K562 treated with DMSO at 1 percent for 24 hours (cell line): ENCODE measurements around the gene DPP3. TPM values are rescaled to one million over a fixed set of nuclear protein-coding genes. Genes with fewer than 3 reads are reported as not detected.

Source experiments
- total RNA-seq: library from RNA; unstranded; fragments of 300-600 nt; gene quantifications from 2 replicates; pipeline ENCODE4 v1.2.3, GENCODE V29; 2022; ENCODE audit warnings: low read depth; ENCODE audit not compliant: insufficient read depth

Gene DPP3, protein sequence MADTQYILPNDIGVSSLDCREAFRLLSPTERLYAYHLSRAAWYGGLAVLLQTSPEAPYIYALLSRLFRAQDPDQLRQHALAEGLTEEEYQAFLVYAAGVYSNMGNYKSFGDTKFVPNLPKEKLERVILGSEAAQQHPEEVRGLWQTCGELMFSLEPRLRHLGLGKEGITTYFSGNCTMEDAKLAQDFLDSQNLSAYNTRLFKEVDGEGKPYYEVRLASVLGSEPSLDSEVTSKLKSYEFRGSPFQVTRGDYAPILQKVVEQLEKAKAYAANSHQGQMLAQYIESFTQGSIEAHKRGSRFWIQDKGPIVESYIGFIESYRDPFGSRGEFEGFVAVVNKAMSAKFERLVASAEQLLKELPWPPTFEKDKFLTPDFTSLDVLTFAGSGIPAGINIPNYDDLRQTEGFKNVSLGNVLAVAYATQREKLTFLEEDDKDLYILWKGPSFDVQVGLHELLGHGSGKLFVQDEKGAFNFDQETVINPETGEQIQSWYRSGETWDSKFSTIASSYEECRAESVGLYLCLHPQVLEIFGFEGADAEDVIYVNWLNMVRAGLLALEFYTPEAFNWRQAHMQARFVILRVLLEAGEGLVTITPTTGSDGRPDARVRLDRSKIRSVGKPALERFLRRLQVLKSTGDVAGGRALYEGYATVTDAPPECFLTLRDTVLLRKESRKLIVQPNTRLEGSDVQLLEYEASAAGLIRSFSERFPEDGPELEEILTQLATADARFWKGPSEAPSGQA
- total RNA-seq: 58.7 and 69.0 TPM in 2 replicates

DNA sequence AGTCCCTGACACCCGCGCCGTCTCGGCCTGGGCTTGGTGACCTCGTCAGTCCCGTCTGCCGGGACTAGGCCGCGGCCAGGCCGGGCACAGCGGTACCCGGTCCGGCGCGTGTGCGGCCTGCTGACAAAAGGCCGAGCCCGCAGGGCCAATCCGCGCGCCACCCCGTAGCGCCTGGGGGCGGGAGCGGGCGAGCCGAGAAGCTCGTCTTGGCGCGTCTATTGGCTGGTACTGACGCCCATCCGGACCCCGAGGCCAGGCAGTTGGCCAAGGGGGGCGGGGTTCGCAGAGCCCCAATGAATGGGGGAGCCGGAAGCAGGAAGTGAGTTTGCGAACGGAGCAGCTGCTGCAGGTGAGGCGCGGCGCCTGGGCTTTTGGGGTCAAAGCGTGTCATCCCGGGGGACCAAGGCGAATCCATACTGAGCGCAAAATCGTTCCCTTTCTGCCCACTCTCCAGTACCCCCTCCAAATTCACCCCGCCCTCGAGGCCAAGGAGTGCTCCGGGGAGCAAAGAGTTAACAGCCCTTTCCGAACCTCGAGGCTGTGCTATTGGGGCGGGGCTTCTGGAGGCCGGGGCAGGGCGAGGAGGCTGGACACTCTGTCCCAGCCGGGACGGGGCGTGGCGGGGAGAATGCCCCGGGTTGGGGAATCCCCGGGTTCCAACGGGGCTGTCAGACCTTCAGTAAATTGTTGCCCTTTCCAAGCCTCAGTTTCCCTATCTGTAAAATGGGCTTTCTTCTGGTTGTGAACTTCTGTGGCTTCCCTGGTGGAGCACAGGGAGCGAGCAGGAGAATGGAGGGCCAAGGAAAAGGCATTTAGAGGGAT lies at the start of gene DPP3:
Gene DPP3 (plus strand): TSS at position 318 of the 822 bp plus-strand sequence. CDS start 1,767 bp downstream, outside the sequence.

DNA sequence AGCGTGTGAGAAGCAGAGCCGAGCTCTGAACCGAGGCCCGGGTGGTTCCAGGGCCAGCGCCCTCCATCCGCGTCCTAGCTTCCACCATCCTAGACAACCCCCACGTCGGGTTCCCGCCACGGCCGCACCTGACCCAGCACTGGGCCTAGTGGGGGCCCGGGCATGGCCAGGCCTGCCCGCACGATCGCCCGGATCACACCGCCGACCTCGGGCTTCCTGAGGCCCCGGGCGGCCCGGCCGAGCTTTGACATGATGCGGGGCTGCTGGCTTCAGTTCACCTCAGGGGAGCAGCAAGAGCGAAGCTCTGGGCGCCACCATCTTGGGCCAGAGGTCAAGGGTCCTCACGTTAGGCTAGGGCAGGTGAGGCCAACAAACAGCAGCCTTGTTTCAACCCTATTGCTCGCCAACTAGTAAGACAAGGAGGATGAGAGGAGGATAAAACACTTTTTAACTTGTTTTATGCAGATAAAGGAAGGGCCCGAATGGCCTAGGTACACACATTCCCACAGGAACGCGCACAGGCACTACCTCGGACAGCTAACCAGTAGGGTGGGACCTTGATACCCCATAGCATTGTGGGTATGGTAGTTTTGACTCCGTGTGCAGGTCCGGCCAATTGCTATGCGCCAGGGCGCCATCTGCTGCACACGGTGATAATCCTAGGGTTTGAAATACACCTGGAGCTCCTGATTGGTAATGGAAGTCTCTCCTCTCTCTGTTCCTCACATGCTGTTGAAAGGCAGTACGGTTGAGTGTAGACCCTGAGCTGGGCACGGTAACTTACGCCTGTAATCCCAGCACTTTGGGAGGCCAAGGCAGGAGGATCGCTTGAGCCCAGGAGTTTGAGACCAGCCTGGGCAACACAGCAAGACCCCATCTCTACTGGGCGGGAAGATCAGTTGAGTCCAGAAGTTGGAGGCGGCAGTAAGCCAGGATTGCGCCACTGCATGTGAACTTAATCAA lies 41.4 kb upstream of the DPP3 start, which contains the start of gene MRPL11:
Gene MRPL11 (minus strand): TSS at position 345 of the 963 bp plus-strand sequence. CDS start 94 bp downstream, at position 251.

DNA sequence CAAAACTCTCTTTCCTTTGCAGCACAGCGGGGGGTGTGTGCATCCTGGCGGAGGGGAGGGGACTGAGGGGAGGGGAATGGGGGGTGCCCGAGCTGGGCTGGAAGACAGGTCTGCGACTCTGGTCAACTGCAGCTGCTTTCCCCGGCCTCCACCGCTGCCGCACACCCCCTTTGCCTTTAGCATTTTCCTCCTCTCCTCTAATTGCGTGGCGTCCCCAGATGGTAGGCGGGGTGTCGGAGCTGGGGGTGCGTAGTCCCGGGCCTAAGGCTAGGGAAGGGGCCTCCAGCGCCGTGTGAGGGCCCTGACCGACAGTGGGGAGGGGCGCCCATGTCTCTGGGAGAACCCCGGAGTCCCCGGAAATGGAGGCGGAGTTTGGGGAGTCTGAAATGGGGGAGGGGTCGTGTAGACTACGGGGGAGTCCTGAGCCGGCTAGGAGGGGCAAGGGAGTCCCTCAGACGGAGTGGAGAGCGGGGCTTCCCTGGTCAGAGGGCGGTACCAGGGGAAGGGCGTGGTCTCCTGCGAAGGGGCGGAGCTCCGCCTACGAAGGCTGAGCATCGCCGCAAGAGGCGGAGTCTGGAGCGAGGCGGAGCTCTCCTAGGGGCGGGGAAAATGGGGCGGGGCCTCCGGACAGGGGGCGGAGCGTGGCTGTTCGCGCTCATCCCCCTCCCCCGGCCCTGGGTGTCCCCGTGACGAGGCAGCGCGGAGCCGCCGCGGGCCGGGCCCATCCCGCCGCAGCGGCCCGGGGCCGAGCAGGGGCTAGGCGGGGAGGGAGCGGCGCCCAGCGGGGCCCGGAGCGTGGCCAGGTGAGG lies 13.8 kb upstream of the DPP3 start, which contains the start of gene PELI3:
Gene PELI3 (plus strand): TSS at position 681 of the 809 bp plus-strand sequence. CDS start 1,224 bp downstream, outside the sequence.

DNA sequence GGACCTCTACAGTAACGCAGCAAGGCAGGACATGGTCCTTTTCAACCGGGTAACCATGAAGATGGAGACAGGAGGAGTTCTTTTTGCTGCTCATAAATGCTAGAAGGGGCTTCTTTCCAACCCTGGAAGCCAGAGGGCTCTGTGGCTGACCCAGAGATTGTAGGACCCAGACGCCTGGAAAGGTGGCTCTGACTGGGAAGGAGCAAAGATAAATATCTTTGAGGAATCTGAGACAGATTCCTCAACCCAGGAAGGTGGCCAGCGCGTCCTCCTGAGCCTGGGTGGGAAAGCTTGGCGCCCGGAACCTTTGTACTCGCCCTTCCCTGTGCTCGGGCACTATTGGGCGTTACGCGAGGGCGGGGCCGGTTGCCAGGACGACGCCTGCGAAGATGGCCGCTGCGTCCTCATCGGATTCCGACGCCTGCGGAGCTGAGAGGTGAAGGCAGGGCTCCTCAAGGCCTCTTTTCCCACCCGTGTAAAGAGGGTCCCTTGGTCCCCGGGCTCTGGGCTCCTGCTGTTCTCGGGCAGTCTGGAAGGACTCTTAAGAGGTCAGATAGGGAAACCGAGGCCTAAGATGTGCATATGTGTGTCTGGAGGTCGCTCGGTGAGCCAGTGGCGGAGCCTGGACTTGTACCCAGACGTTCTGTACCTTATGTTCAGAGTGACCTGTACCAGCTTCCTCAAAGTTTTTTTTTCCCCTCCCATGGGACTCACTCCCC lies 30.2 kb downstream of the DPP3 start, which contains the start of gene BBS1:
Gene BBS1 (plus strand): TSS at position 365 of the 719 bp plus-strand sequence. CDS start 25 bp downstream, at position 390.

DNA sequence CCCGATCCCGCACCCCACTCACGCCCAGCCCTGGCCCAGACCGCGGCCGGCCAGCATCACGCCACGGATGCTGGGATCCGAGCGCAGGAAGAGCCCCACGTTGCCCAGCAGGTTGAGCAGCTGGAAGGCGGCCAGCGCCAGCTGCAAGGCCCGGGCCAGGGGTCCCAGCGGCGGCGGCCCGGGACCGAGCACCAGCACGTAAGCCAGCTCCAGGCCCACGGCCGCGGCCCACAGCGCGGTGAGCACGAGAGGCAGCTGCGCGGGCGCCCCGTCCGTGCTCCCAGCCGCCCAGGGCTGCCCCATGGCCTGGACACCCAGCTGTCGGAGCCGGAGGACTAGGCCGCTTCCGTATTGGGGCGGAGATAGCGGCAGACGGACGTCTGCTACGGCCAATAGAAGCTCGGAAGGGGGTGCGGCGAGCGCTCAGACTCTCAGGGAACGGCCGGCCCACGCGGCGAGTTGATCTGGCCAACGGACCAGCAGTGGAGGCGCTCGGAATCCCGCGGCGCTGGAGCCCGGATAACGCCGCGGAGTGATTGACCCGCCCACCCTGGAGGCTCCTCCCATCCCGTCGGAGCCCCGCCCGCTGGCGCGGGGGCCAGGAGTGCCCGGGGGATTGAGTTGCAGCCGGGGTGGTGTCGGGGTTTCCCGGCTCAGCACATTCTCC lies 65.6 kb downstream of the DPP3 start, which contains the start of gene ZDHHC24:
Gene ZDHHC24 (minus strand): TSS at position 348 of the 667 bp plus-strand sequence. CDS start 45 bp downstream, at position 303.

DNA sequence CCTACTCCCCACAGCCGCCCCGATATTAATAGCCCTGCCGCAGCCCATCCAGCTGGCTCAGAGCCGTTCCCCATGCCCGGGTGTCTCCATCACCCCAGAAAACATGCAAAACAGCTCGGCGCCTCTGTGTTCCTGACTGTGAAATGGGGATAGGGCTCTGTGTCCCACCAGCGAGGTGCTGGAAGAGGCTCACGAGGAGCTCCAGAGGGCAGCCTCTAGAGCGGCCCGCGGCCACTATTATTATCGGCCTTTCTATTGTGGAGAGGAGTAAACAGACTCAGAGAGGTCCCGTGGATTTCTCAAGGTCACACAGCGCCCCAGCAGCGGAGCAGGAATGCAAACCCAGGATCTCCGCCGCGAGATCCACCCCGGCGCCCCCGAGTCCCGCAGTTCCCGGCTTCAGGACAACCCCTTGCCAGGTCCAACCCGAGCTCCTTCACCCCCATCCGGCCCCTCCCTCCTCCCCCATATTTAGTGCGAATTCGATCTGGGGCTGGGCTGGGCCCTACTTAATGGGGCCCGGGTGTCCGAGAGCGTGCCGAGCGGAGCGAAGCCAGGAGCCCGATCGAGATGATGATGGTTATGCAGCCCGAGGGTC lies 66.2 kb downstream of the DPP3 start, which contains the start of gene ACTN3:
Gene ACTN3 (plus strand): TSS at position 536 of the 598 bp plus-strand sequence. CDS start 35 bp downstream, at position 571.

Other genes starting within 250 kb of the DPP3 start
- 45.0 and 46.3 TPM in 2 replicates for gene KLC2, start 222.7 kb upstream of the DPP3 start, total RNA-seq
- 194 and 197 TPM in 2 replicates for gene RAB1B, start 211.8 kb upstream of the DPP3 start, total RNA-seq
- 1.1 TPM in 1 of 2 replicates, not detected in the other for gene CNIH2, start 202.3 kb upstream of the DPP3 start, total RNA-seq
- gene YIF1A, start 191.3 kb upstream of the DPP3 start, total RNA-seq: 132 and 143 TPM in 2 replicates
- gene TMEM151A, start 188.5 kb upstream of the DPP3 start, total RNA-seq: not detected in 2 replicates
- not detected in 2 replicates for gene CD248, start 163.4 kb upstream of the DPP3 start, total RNA-seq
- 1.1 TPM in 2 replicates for gene RIN1, start 144.0 kb upstream of the DPP3 start, total RNA-seq
- 65.5 and 66.8 TPM in 2 replicates for gene BRMS1, start 135.3 kb upstream of the DPP3 start, total RNA-seq
- gene B4GAT1, start 132.8 kb upstream of the DPP3 start, total RNA-seq: 38.5 and 42.0 TPM in 2 replicates
- gene SLC29A2, start 108.7 kb upstream of the DPP3 start, total RNA-seq: 14.6 and 18.1 TPM in 2 replicates
- gene NPAS4, start 59.4 kb upstream of the DPP3 start, total RNA-seq: not detected in 2 replicates
- 43.7 and 47.1 TPM in 2 replicates for gene MRPL11, start 41.6 kb upstream of the DPP3 start, total RNA-seq
- 8.3 and 8.6 TPM in 2 replicates for gene PELI3, start 13.5 kb upstream of the DPP3 start, total RNA-seq
- 12.5 and 13.9 TPM in 2 replicates for gene BBS1, start 30.2 kb downstream of the DPP3 start, total RNA-seq
- 14.7 and 14.8 TPM in 2 replicates for gene ZDHHC24, start 65.6 kb downstream of the DPP3 start, total RNA-seq
- gene ACTN3, start 66.5 kb downstream of the DPP3 start, total RNA-seq: not detected in 2 replicates
- 26.6 and 29.9 TPM in 2 replicates for gene CTSF, start 88.2 kb downstream of the DPP3 start, total RNA-seq
- 0.21 and 0.36 TPM in 2 replicates for gene CCDC87, start 112.6 kb downstream of the DPP3 start, total RNA-seq
- 40.9 and 51.1 TPM in 2 replicates for gene CCS, start 112.8 kb downstream of the DPP3 start, total RNA-seq
- gene RBM14, start 136.2 kb downstream of the DPP3 start, total RNA-seq: 77.5 and 83.1 TPM in 2 replicates
- gene RBM4, start 158.3 kb downstream of the DPP3 start, total RNA-seq: 108 and 113 TPM in 2 replicates
- gene RBM4B, start 197.5 kb downstream of the DPP3 start, total RNA-seq: 19.3 and 20.0 TPM in 2 replicates
- gene SPTBN2, start 248.8 kb downstream of the DPP3 start, total RNA-seq: 16.2 and 19.8 TPM in 2 replicates